ENCODE data around the gene ALG3.

DNA sequence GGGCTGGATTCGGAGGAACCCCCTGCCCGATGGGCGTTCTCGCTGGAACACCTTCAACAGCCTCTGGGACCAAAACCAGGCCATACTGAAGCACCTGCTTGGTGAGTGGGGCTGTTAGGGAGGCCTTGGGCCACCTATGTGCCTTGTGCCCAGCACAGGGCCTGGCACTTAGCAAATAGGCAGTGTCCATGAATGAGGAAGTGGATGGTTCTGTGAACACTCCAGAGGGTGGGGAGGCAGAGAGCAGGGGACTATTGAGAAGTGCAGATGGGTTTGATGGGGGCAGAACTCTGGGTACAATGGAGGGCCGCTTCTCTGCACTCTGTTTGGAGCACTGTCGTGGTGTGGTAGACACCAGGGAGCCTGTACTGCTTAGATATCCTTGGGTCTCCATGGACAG, 28.6 kb upstream of the ALG3 start:
- TF ChIP-seq EZH2 (IDR thresholded peaks at IDR 0.05; ENCODE audit: insufficient read depth, poor library complexity, severe bottlenecking) (no peak), EZH2phosphoT487 (IDR thresholded peaks at IDR 0.05; ENCODE audit: insufficient read depth, low read depth) (no peak)

Measured in GM23248 (cell line).